Measurements from ENCODE around the gene DNAI4.

Gene DNAI4

GRCh38 chr1:66925558-66925910 lies 878 bp upstream of the DNAI4 start (continued):
- no peak for TF ChIP-seq ZNF18 (tag by site-specific recombination; IDR thresholded peaks at IDR 0.05)
- no peak for TF ChIP-seq GFI1B (tag by site-specific recombination; IDR thresholded peaks at IDR 0.05)
- no peak for TF ChIP-seq ZNF660 (tag by site-specific recombination; IDR thresholded peaks at IDR 0.05)
- TF ChIP-seq ZNF747 (tag by site-specific recombination; IDR thresholded peaks at IDR 0.05), result no peak

- no peak for TF ChIP-seq TRIM28 (IDR thresholded peaks at IDR 0.05; ENCODE audit: borderline replicate concordance, low read length)
- peak; percentile 71 for TF ChIP-seq ZNF18 (tag by site-specific recombination; IDR thresholded peaks at IDR 0.05)
- peaks cover 0 to 6% of the 10 kb centered on the region in 2 experiments; a peak in 1 of 3 replicates for H3K36me3 ChIP-seq (ENCODE audit: control insufficient read depth in 2 of 2, insufficient read depth in 1 of 2, low read length in 2 of 2)
- H3K4me3 ChIP-seq (ENCODE audit: low read depth, low read length), result no peak overlapping the region
- no peaks in the 10 kb centered on the region for H3K9me3 ChIP-seq (ENCODE audit: control insufficient read depth, insufficient read depth, low read depth, low read length)
- CTCF ChIA-PET, result no interaction called here
- POLR2A ChIA-PET, result no interaction called here
- H3K4me1 ChIP-seq (ENCODE audit: control insufficient read depth, insufficient read depth, low read length), result no peaks in the 10 kb centered on the region
- no peak overlapping the region for H3K27ac ChIP-seq (ENCODE audit: extremely low read depth, low read depth, low read length)
Observed at GRCh38 chr1:66920543-66920942, 4.1 kb downstream of the DNAI4 start.

GRCh38 chr1:66919828-66920227 lies 4.8 kb downstream of the DNAI4 start:
- no peaks in the 10 kb centered on the region for H3K9me3 ChIP-seq (ENCODE audit: control insufficient read depth, insufficient read depth, low read depth, low read length)
- no peak overlapping the region for H3K4me3 ChIP-seq (ENCODE audit: low read depth, low read length)
- ChIA-PET CTCF (no interaction called here), POLR2A (no interaction called here)
- TF ChIP-seq ZNF398 (tag by site-specific recombination; IDR thresholded peaks at IDR 0.05) (no peak), ZNF677 (tag by site-specific recombination; IDR thresholded peaks at IDR 0.05) (no peak), ZNF138 (tag by site-specific recombination; IDR thresholded peaks at IDR 0.05; ENCODE audit: borderline replicate concordance) (no peak)
- H3K36me3 ChIP-seq (ENCODE audit: control insufficient read depth in 2 of 2, insufficient read depth in 1 of 2, low read length in 2 of 2), result peaks cover 0 to 6% of the 10 kb centered on the region in 2 experiments; a peak in 1 of 3 replicates
- no peaks in the 10 kb centered on the region for H3K4me1 ChIP-seq (ENCODE audit: control insufficient read depth, insufficient read depth, low read length)
- no peak overlapping the region for H3K27ac ChIP-seq (ENCODE audit: extremely low read depth, low read depth, low read length)

- Histone ChIP-seq H3K36me3 (ENCODE audit: control insufficient read depth in 2 of 2, insufficient read depth in 1 of 2, low read length in 2 of 2) (peaks cover 0 to 6% of the 10 kb centered on the region in 2 experiments; a peak in 1 of 3 replicates), H3K9me3 (ENCODE audit: control insufficient read depth, insufficient read depth, low read depth, low read length) (no peaks in the 10 kb centered on the region), H3K4me3 (ENCODE audit: low read depth, low read length) (no peak overlapping the region), H3K27ac (ENCODE audit: extremely low read depth, low read depth, low read length) (no peak overlapping the region), H3K4me1 (ENCODE audit: control insufficient read depth, insufficient read depth, low read length) (no peaks in the 10 kb centered on the region)
- TF ChIP-seq GLIS1 (tag by site-specific recombination; IDR thresholded peaks at IDR 0.05), result no peak
- peak; percentile 24; the same call in 1 of the 2 replicates for TF ChIP-seq ZNF664 (tag by site-specific recombination; IDR thresholded peaks at IDR 0.05)
- ChIA-PET POLR2A (no interaction called here), CTCF (no interaction called here)
Observed at GRCh38 chr1:66919063-66919462, 5.6 kb downstream of the DNAI4 start.

- no peak overlapping the region for H3K4me3 ChIP-seq (ENCODE audit: low read depth, low read length)
- ChIA-PET POLR2A (no interaction called here), CTCF (no interaction called here)
Observed at GRCh38 chr1:66917476-66917875, 7.2 kb downstream of the DNAI4 start.

More at GRCh38 chr1:66917476-66917875, 7.2 kb downstream of the DNAI4 start:
- no peaks in the 10 kb centered on the region for H3K9me3 ChIP-seq (ENCODE audit: control insufficient read depth, insufficient read depth, low read depth, low read length)
- TF ChIP-seq ZNF707 (tag by site-specific recombination; IDR thresholded peaks at IDR 0.05) (no peak), ZNF362 (tag by site-specific recombination; IDR thresholded peaks at IDR 0.05) (no peak), SETDB1 (IDR thresholded peaks at IDR 0.05; ENCODE audit: insufficient read length, low read length) (peak; percentile 89), RBAK (tag by site-specific recombination; IDR thresholded peaks at IDR 0.05) (no peak), BCL11B (tag by site-specific recombination; IDR thresholded peaks at IDR 0.05; ENCODE audit: low read depth) (no peak), ZNF560 (tag by site-specific recombination; IDR thresholded peaks at IDR 0.05; ENCODE audit: borderline replicate concordance) (no peak)
- H3K36me3 ChIP-seq (ENCODE audit: control insufficient read depth in 2 of 2, insufficient read depth in 1 of 2, low read length in 2 of 2), result peaks cover 0 to 6% of the 10 kb centered on the region in 2 experiments; a peak in 1 of 3 replicates
- H3K4me1 ChIP-seq (ENCODE audit: control insufficient read depth, insufficient read depth, low read length), result no peaks in the 10 kb centered on the region
- H3K27ac ChIP-seq (ENCODE audit: extremely low read depth, low read depth, low read length), result no peak overlapping the region

Data from HEK293 (cell line).